H9 (cell line): ENCODE data around the gene ERFL. TPM values are rescaled to one million over a fixed set of nuclear protein-coding genes. Genes with fewer than 3 reads are reported as not detected.

Experiments
- DNase-seq: peaks from one replicate; pipeline ENCODE4 v3.0.0-alpha.2; 2017
- H2AFZ ChIP-seq: one replicate; pipeline ENCODE4 v1.6.1; 2013; ENCODE audit warnings: mild to moderate bottlenecking, low read length, control low read depth, moderate library complexity
- H2AK5ac ChIP-seq: 2 replicates; pipeline ENCODE4 v1.6.1; 2013; ENCODE audit warnings: low read length, control low read depth, mixed read lengths; ENCODE audit not compliant: insufficient read length
- H2BK120ac ChIP-seq: one replicate; pipeline ENCODE4 v1.6.1; 2013; ENCODE audit warnings: low read depth, mild to moderate bottlenecking, low read length, control low read depth, inconsistent platforms; ENCODE audit not compliant: poor library complexity, severe bottlenecking
- H2BK12ac ChIP-seq: 2 replicates; pipeline ENCODE4 v1.6.1; 2013; ENCODE audit warnings: low read length, control low read depth, mixed read lengths, low read depth; ENCODE audit not compliant: insufficient read length
- H2BK15ac ChIP-seq: 2 replicates; pipeline ENCODE4 v1.6.1; 2013; ENCODE audit warnings: low read depth, low read length, control low read depth
- H2BK20ac ChIP-seq: one replicate; pipeline ENCODE4 v1.6.1; 2013; ENCODE audit warnings: low read depth, mild to moderate bottlenecking, low read length, control low read depth, inconsistent platforms; ENCODE audit not compliant: poor library complexity, severe bottlenecking
- H2BK5ac ChIP-seq: 2 replicates; pipeline ENCODE4 v1.6.1; 2013; ENCODE audit warnings: low read length, control low read depth, mixed read lengths; ENCODE audit not compliant: insufficient read length
- H3K14ac ChIP-seq: 2 replicates; pipeline ENCODE4 v1.6.1; 2013; ENCODE audit warnings: low read length, control low read depth; ENCODE audit not compliant: insufficient read depth
- H3K18ac ChIP-seq: 2 replicates; pipeline ENCODE4 v1.6.1; 2013; ENCODE audit warnings: low read depth, mild to moderate bottlenecking, mixed read lengths, low read length, control low read depth; ENCODE audit not compliant: insufficient read length
- H3K23ac ChIP-seq: 2 replicates; pipeline ENCODE4 v1.6.1; 2013; ENCODE audit warnings: low read length, control low read depth, mixed read lengths, low read depth; ENCODE audit not compliant: insufficient read length
- H3K23me2 ChIP-seq: 2 replicates; pipeline ENCODE4 v1.6.1; 2013; ENCODE audit warnings: low read depth, mild to moderate bottlenecking, mixed read lengths, low read length, control low read depth; ENCODE audit not compliant: insufficient read length, poor library complexity, severe bottlenecking
- H3K27ac ChIP-seq: 2 replicates; pipeline ENCODE4 v1.5.1; 2013; ENCODE audit warnings: low read length, control low read depth, mixed read lengths, low read depth; ENCODE audit not compliant: insufficient read length
- H3K27me3 ChIP-seq: 2 replicates; pipeline ENCODE4 v1.6.1; 2013; ENCODE audit warnings: low read length, control low read depth, inconsistent platforms; ENCODE audit not compliant: insufficient read depth
- H3K4ac ChIP-seq: 2 replicates; pipeline ENCODE4 v1.6.1; 2013; ENCODE audit warnings: low read depth, mild to moderate bottlenecking, control low read depth, inconsistent platforms, low read length, moderate library complexity
- H3K4me1 ChIP-seq: 2 replicates; pipeline ENCODE4 v1.6.1; 2013; ENCODE audit warnings: low read length, control low read depth, inconsistent platforms; ENCODE audit not compliant: insufficient read depth
- H3K4me2 ChIP-seq: 2 replicates; pipeline ENCODE4 v1.6.1; 2013; ENCODE audit warnings: low read length, control low read depth, mixed read lengths; ENCODE audit not compliant: insufficient read length, insufficient read depth
- H3K56ac ChIP-seq: 2 replicates; pipeline ENCODE4 v1.6.1; 2013; ENCODE audit warnings: low read depth, mild to moderate bottlenecking, mixed read lengths, low read length, control low read depth; ENCODE audit not compliant: insufficient read length
- H3K79me1 ChIP-seq: 2 replicates; pipeline ENCODE4 v1.6.1; 2013; ENCODE audit warnings: low read depth, mild to moderate bottlenecking, moderate library complexity, low read length, control low read depth, inconsistent platforms; ENCODE audit not compliant: insufficient read depth, poor library complexity, severe bottlenecking
- H3K79me2 ChIP-seq: 2 replicates; pipeline ENCODE4 v1.6.1; 2013; ENCODE audit warnings: low read length, control low read depth, inconsistent platforms; ENCODE audit not compliant: insufficient read depth
- H3K9ac ChIP-seq: 2 replicates; pipeline ENCODE4 v1.6.1; 2013; ENCODE audit warnings: low read length, control low read depth, mixed read lengths; ENCODE audit not compliant: insufficient read length; ENCODE audit errors: extremely low read depth
- H3K9me3 ChIP-seq: one replicate; pipeline ENCODE4 v1.6.1; 2013; ENCODE audit warnings: low read depth, low read length, inconsistent platforms; ENCODE audit not compliant: control insufficient read depth
- H3T11ph ChIP-seq: one replicate; pipeline ENCODE4 v1.6.1; 2013; ENCODE audit warnings: mild to moderate bottlenecking, low read length, control low read depth, inconsistent platforms
- H4K20me1 ChIP-seq: one replicate; pipeline ENCODE4 v1.6.1; 2013; ENCODE audit not compliant: control insufficient read depth, insufficient read length, insufficient read depth
- H4K5ac ChIP-seq: 2 replicates; pipeline ENCODE4 v1.6.1; 2013; ENCODE audit warnings: low read depth, mild to moderate bottlenecking, mixed read lengths, low read length, control low read depth; ENCODE audit not compliant: insufficient read length
- H4K8ac ChIP-seq: replicated peaks from 2 replicates; pipeline ENCODE4 v1.6.1; 2013; ENCODE audit warnings: low read length, control low read depth, mixed read lengths, low read depth; ENCODE audit not compliant: insufficient read length
- H4K91ac ChIP-seq: 2 replicates; pipeline ENCODE4 v1.6.1; 2013; ENCODE audit warnings: low read depth, mild to moderate bottlenecking, moderate library complexity, mixed read lengths, low read length, control low read depth; ENCODE audit not compliant: insufficient read length
- H3K27ac Mint-ChIP-seq, 3 experiments: 2 replicates in 2 of 3; 3 replicates in 1 of 3; pipeline ENCODE4 v1.8.0; 2020 to 2021; ENCODE audit warnings: mixed read lengths in 3 of 3, mild to moderate bottlenecking in 1 of 3, moderate library complexity in 1 of 3
- H3K27me3 Mint-ChIP-seq: 2 replicates; pipeline ENCODE4 v1.8.0; 2021; ENCODE audit warnings: low read depth, mild to moderate bottlenecking, moderate library complexity, mixed read lengths
- H3K36me3 Mint-ChIP-seq, 3 experiments: 2 replicates in 2 of 3; 3 replicates in 1 of 3; pipeline ENCODE4 v1.8.0; 2020 to 2021; ENCODE audit warnings: low read depth in 3 of 3, mixed read lengths in 3 of 3; ENCODE audit not compliant: insufficient read depth in 1 of 3
- H3K4me1 Mint-ChIP-seq, 2 experiments: 2 replicates each; pipeline ENCODE4 v1.8.0; 2020; ENCODE audit warnings: mixed read lengths in 2 of 2
- H3K4me3 Mint-ChIP-seq, 2 experiments: 2 replicates in 1 of 2; 3 replicates in 1 of 2; pipeline ENCODE4 v1.8.0; 2020 to 2021; ENCODE audit warnings: mild to moderate bottlenecking in 2 of 2, mixed read lengths in 2 of 2, moderate library complexity in 1 of 2
- H3K9me3 Mint-ChIP-seq, 2 experiments: 2 replicates in 1 of 2; 3 replicates in 1 of 2; pipeline ENCODE4 v1.8.0; 2020; ENCODE audit warnings: mild to moderate bottlenecking in 2 of 2, mixed read lengths in 2 of 2, moderate library complexity in 1 of 2
- whole genome bisulfite sequencing: extraction: QIAGEN DNeasy Blood & Tissue Kit; methylation state at CpG from one replicate; pipeline ENCODE4 v1.1.7; 2013; ENCODE audit warnings: missing lambda C conversion rate, low lambda C conversion rate, mixed read lengths; ENCODE audit not compliant: insufficient read length; ENCODE audit errors: extremely low coverage; 5-methylcytosine and 5-hydroxymethylcytosine counted together
- total RNA-seq: library from RNA; stranded (reverse); gene quantifications from 2 replicates; pipeline ENCODE4 v1.2.1, GENCODE V29; 2021
- TF ChIP-seq, protein P1 (sequence below): fragments of 200-600 bp; sonication (generic); conservative IDR thresholded peaks from 3 replicates; pipeline ENCODE4 v1.8.0; 2021; ENCODE audit warnings: antibody characterized with exemption, mild to moderate bottlenecking

The ERFL gene
- total RNA-seq, 1 experiment from 2014 or later = 0.22 TPM

DNA sequence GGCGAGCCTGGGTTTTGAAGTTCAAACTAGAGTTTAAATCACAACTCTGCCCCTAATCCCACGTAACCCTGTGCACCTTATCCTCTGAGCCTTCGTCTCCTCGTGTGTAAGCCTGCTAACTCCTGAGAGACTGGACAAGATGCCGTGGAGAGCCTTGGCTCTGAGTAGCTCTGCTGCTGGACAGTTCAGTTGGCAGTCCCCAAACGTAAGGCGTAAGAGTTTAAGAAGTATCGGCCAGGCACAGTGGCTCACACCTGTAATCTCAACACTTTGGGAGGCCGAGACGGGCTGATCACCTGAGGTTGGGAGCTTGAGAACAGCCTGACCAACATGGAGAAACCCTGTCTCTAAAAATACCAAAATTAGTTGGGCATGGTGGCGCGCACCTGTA lies 55.9 kb downstream of the ERFL start:
- Mint-ChIP-seq H3K4me3 (no peak overlapping the region), H3K27ac (peak overlapping the region; percentile 7 to 90 (median 86); a peak in 5 of 7 replicates)

More for the DNA sequence above, 55.9 kb downstream of the ERFL start:
- Histone ChIP-seq H2BK12ac (no peak overlapping the region), H2BK5ac (no peak overlapping the region), H3K4me2 (no peak overlapping the region), H3K4ac (no peak overlapping the region), H3K23me2 (no peaks in the 10 kb centered on the region), H4K5ac (no peak overlapping the region), H3K23ac (no peak overlapping the region), H3K14ac (no peak overlapping the region), H3K4me1 (no peaks in the 10 kb centered on the region), H2AFZ (no peak overlapping the region), H4K8ac (no peak overlapping the region), H3K9ac (no peak overlapping the region), H3K9me3 (no peaks in the 10 kb centered on the region), H3K56ac (no peak overlapping the region), H3T11ph (no peak overlapping the region), H2AK5ac (no peak overlapping the region), H4K20me1 (no peaks in the 10 kb centered on the region), H3K79me1 (peaks cover 3% of the 10 kb centered on the region), H2BK15ac (no peak overlapping the region), H3K27ac (no peak overlapping the region), H3K18ac (no peak overlapping the region), H3K79me2 (no peaks in the 10 kb centered on the region), H4K91ac (no peak overlapping the region), H2BK120ac (no peak overlapping the region), H3K27me3 (no peaks in the 10 kb centered on the region), H2BK20ac (no peak overlapping the region)
- peaks cover 4 to 10% of the 10 kb centered on the region in 2 experiments; a peak in 3 of 4 replicates for H3K4me1 Mint-ChIP-seq
- WGBS = no CpG with 5 or more reads among the region's 12 CpGs
- TF ChIP-seq, protein P1, sequence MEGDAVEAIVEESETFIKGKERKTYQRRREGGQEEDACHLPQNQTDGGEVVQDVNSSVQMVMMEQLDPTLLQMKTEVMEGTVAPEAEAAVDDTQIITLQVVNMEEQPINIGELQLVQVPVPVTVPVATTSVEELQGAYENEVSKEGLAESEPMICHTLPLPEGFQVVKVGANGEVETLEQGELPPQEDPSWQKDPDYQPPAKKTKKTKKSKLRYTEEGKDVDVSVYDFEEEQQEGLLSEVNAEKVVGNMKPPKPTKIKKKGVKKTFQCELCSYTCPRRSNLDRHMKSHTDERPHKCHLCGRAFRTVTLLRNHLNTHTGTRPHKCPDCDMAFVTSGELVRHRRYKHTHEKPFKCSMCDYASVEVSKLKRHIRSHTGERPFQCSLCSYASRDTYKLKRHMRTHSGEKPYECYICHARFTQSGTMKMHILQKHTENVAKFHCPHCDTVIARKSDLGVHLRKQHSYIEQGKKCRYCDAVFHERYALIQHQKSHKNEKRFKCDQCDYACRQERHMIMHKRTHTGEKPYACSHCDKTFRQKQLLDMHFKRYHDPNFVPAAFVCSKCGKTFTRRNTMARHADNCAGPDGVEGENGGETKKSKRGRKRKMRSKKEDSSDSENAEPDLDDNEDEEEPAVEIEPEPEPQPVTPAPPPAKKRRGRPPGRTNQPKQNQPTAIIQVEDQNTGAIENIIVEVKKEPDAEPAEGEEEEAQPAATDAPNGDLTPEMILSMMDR = no peak
- no peaks in the 10 kb centered on the region for H3K9me3 Mint-ChIP-seq
- peaks cover 26 to 47% (median 44%) of the 10 kb centered on the region in 3 experiments for H3K36me3 Mint-ChIP-seq
- peaks cover 11% of the 10 kb centered on the region for H3K27me3 Mint-ChIP-seq
- no peak for DNase-seq
